Dendritic cell treated with granulocyte-macrophage colony-stimulating factor and Interleukin-4, amounts not matched to agents 40 ng/mL and 50 ng/mL, for 4 days (primary cell): Measurements from ENCODE around the gene RNASEH2A.
"Not testable (repeated sequence)": the region's sequence is repeated elsewhere in the genome, so short reads cannot be mapped to it uniquely, and the experiment has no call there.

Experiments
- H3K27ac Mint-ChIP-seq: one replicate; pipeline ENCODE4 v1.8.0; 2022; ENCODE audit warnings: mild to moderate bottlenecking, mixed read lengths
- H3K27me3 Mint-ChIP-seq: one replicate; pipeline ENCODE4 v1.8.0; 2022; ENCODE audit warnings: mild to moderate bottlenecking, mixed read lengths
- H3K36me3 Mint-ChIP-seq: one replicate; pipeline ENCODE4 v1.8.0; 2022; ENCODE audit warnings: low read depth, mixed read lengths
- H3K4me1 Mint-ChIP-seq: one replicate; pipeline ENCODE4 v1.8.0; 2022; ENCODE audit warnings: low read depth, mixed read lengths
- H3K4me3 Mint-ChIP-seq: one replicate; pipeline ENCODE4 v1.8.0; 2022; ENCODE audit warnings: mild to moderate bottlenecking, moderate library complexity, mixed read lengths
- H3K9me3 Mint-ChIP-seq: one replicate; pipeline ENCODE4 v1.8.0; 2022; ENCODE audit warnings: mixed read lengths
- intact Hi-C: fragments of 100-400 bp; cut with micrococcal nuclease; formaldehyde crosslinking; loops from one replicate; pipeline ENCODE4 v1.15.0; 2022

RNASEH2A gene

GRCh38 chr19:12838182-12838885 is 31.9 kb downstream of the RNASEH2A start, which contains the start of gene MAST1:
Gene MAST1, plus strand, starts transcription at chr19:12838515. Its CDS starts 58 bp downstream, at chr19:12838573.
- peaks cover 86% of the 10 kb centered on the region for H3K27me3 Mint-ChIP-seq
- no peaks in the 10 kb centered on the region for H3K36me3 Mint-ChIP-seq
- H3K4me3 Mint-ChIP-seq: peak within 1 kb of the TSS; percentile 60
- peaks cover 43% of the 10 kb centered on the region for H3K4me1 Mint-ChIP-seq
- H3K9me3 Mint-ChIP-seq: no peaks in the 10 kb centered on the region
- no peak within 1 kb of the TSS for H3K27ac Mint-ChIP-seq
- intact Hi-C loops: no loop called here

GRCh38 chr19:12838886-12839756 is 32.7 kb downstream of the RNASEH2A start:
- peaks cover 90% of the 10 kb centered on the region for H3K27me3 Mint-ChIP-seq
- intact Hi-C loops: no loop called here
- no peak overlapping the region for H3K27ac Mint-ChIP-seq
- peak overlapping the region; percentile 14 for H3K4me3 Mint-ChIP-seq
- H3K4me1 Mint-ChIP-seq: peaks cover 43% of the 10 kb centered on the region
- H3K36me3 Mint-ChIP-seq: no peaks in the 10 kb centered on the region
- H3K9me3 Mint-ChIP-seq: no peaks in the 10 kb centered on the region

- Mint-ChIP-seq H3K36me3 (no peaks in the 10 kb centered on the region), H3K4me3 (peak overlapping the region; percentile 41), H3K4me1 (peaks cover 38% of the 10 kb centered on the region), H3K9me3 (no peaks in the 10 kb centered on the region), H3K27ac (no peak overlapping the region), H3K27me3 (peaks cover 82% of the 10 kb centered on the region)
- intact Hi-C loops: no loop called here
Observed at GRCh38 chr19:12840091-12841079, 34.0 kb downstream of the RNASEH2A start.

DNA sequence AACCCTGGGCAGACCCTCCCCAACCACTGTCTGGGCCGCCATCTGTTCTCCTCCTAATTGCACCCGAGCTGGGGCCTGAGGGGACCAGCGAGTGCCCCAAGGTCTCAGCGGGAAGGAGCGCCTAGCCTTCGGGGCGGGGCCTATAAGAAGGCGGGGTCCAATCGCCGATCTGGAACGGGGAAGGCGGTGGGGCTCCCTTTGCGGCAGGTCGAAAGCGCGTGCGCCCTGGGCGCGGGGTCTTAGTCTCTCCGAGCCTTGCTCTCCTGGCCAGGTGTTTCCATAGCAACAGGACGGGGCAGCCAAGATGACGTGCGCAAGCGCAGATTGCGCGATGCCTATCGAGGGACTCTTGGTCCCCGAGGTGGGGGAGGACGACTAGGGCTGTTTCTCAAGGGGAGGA is 34.7 kb downstream of the RNASEH2A start:
- no peak overlapping the region for H3K27ac Mint-ChIP-seq
- peaks cover 38% of the 10 kb centered on the region for H3K4me1 Mint-ChIP-seq
- H3K9me3 Mint-ChIP-seq: no peaks in the 10 kb centered on the region
- H3K4me3 Mint-ChIP-seq: peak overlapping the region; percentile 41
- H3K36me3 Mint-ChIP-seq: no peaks in the 10 kb centered on the region
- H3K27me3 Mint-ChIP-seq: peaks cover 75% of the 10 kb centered on the region
- intact Hi-C loops: no loop called here

DNA sequence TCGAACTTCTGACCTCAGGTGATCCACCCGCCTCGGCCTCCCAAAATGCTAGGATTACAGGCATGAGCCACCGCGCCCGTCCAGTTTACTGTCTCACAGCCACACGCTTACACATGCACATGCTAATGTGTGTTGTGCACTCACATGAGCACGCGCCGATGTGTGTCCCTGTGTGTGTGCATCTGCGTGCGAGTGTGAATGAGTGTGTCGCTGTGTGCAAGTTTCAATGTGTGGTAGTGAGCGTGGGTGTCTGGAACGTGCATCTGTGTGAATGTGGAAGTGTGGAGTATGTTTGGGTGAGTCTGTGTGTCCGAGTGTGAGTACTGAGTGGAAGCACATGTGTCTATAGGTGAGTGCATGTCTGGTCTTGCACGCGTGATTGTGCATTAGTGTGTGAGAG is 36.1 kb downstream of the RNASEH2A start:
- H3K36me3 Mint-ChIP-seq: no peaks in the 10 kb centered on the region
- no peak overlapping the region for H3K4me3 Mint-ChIP-seq
- peaks cover 76% of the 10 kb centered on the region for H3K27me3 Mint-ChIP-seq
- peaks cover 35% of the 10 kb centered on the region for H3K4me1 Mint-ChIP-seq
- intact Hi-C loops: no loop called here
- no peak overlapping the region for H3K27ac Mint-ChIP-seq
- H3K9me3 Mint-ChIP-seq: no peaks in the 10 kb centered on the region

DNA sequence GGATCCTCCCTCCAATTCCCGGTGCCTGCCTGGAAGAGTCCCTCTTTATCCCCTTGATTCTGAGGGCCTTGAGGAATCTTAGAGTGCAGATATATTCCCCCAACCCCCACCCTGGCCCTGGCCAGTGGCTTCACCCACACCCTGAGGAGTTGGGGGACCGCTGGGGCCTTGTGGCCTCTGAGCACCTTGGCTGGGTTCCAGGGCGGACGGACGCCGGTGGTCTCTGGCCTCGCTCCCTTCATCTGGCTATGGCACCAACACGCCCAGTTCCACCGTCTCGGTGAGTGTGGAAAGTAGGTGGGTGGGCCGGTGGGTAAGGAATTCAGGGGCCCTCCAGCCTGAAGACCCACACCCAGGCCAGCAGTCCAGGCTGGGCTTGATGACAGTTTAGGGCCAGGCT is 36.9 kb downstream of the RNASEH2A start:
- H3K27me3 Mint-ChIP-seq: peaks cover 76% of the 10 kb centered on the region
- H3K4me1 Mint-ChIP-seq: peaks cover 38% of the 10 kb centered on the region
- H3K9me3 Mint-ChIP-seq: no peaks in the 10 kb centered on the region
- no peaks in the 10 kb centered on the region for H3K36me3 Mint-ChIP-seq
- no peak overlapping the region for H3K4me3 Mint-ChIP-seq
- H3K27ac Mint-ChIP-seq: no peak overlapping the region
- intact Hi-C loops: no loop called here

DNA sequence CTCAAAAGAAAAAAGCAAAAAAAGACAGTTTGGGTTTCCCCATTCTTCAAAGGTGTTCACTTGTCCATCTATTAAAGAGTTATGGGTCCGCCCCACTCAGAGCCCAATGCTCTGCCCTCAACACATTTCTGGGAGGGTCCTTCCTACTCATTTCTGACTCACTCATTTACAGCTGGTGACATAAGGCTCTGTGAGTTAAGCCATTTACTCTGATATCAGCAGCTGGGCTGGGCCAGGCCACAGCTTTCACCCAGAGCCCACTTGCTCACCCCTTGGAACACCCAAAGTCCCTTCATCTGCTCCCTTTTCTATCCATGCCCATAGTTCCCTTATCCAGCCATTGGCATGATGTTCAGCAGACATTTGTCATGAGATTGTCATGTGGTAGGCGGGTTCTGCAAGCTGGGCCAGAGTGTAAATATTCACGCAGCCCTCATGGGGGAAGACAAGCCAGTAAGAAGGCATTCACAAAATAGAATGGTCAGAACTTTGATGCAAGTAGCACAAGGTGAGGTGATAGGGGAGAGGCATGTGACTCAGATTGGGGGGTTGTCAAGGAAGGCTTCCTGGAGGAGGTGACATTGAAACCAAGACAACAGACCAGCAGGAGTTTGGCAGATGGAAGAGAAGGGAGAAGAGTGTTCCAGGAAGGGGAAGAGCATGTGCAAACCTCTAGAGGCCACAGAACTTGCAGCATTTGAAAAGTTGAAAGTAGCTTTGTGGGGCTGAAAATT is 37.8 kb downstream of the RNASEH2A start:
- no peaks in the 10 kb centered on the region for H3K9me3 Mint-ChIP-seq
- H3K27me3 Mint-ChIP-seq: peaks cover 70% of the 10 kb centered on the region
- no peak overlapping the region for H3K4me3 Mint-ChIP-seq
- intact Hi-C loops: no loop called here
- H3K27ac Mint-ChIP-seq: no peak overlapping the region
- H3K4me1 Mint-ChIP-seq: peaks cover 29% of the 10 kb centered on the region
- H3K36me3 Mint-ChIP-seq: no peaks in the 10 kb centered on the region

GRCh38 chr19:12846613-12847012 is 40.2 kb downstream of the RNASEH2A start:
- H3K27ac Mint-ChIP-seq, H3K36me3 Mint-ChIP-seq, H3K4me3 Mint-ChIP-seq, H3K9me3 Mint-ChIP-seq: not testable (repeated sequence)
- intact Hi-C loops: loop anchor here (2.0 kb wide), 1 partner anchor 80 kb away; no protein-coding TSS in a partner anchor
- peaks cover 59% of the 10 kb centered on the region for H3K27me3 Mint-ChIP-seq
- H3K4me1 Mint-ChIP-seq: peaks cover 12% of the 10 kb centered on the region

DNA sequence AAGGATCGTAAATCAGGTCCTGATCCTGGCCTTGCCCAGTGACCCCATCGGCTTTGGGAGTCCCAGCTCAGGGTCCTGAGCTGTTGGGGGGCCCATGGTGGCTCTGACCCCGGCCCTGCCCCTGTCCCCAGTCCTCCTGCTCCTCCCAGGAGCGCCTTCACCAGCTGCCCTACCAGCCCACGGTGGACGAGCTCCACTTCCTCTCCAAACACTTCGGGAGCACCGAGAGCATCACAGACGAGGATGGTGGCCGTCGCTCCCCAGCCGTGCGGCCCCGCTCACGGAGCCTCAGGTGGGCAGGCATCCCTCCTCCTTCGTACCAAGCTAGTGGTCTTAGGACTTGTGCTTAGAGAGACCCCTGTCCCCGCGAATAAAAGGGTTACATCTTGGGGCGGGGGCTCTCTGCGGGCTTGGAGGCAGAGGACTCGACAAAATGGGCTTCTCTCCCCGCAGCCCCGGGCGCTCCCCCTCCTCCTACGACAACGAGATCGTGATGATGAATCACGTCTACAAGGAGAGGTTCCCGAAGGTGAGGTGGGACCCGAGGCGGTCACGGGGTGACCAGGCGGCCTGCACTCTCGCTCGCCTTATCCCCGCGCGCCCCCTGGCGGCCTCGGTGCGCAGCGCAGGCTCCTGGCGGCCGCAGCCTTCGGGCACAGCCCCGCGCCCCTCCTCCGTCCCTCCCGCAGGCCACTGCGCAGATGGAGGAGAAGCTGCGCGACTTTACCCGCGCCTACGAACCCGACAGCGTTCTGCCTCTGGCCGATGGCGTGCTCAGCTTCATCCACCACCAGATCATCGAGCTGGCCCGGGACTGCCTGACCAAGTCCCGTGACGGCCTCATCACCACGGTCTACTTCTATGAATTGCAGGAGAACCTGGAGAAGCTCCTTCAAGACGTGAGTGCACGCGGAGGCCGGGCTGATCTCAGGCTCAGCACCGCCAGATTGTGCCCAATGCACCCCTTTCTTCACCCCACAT is 41.1 kb downstream of the RNASEH2A start:
- Mint-ChIP-seq H3K4me1 (peaks cover 10% of the 10 kb centered on the region), H3K27ac (peak overlapping the region; percentile 31)

DNA sequence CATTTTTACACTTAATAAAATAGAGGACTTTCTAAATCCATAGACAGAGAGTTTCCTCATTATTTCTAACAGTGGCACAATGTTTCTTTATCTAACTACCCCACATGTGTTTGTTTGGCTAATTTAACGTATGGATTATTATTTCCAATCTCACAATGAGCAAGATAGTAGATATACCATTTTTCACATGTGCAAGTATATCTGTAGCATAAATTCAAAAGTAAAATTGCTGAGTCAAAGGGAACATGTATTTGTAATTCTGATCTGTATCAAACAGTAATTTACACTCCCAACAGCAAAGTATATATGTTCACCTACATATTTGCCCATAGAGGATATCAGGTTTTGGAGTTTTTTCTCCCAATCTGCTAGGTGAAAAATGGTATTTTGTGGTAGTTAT is 50.3 kb downstream of the RNASEH2A start:
- no peaks in the 10 kb centered on the region for H3K9me3 Mint-ChIP-seq
- intact Hi-C loops: no loop called here
- no peaks in the 10 kb centered on the region for H3K4me1 Mint-ChIP-seq
- no peak overlapping the region for H3K4me3 Mint-ChIP-seq
- no peak overlapping the region for H3K27ac Mint-ChIP-seq
- no peaks in the 10 kb centered on the region for H3K36me3 Mint-ChIP-seq
- peaks cover 3% of the 10 kb centered on the region for H3K27me3 Mint-ChIP-seq

More for the DNA sequence above, 41.1 kb downstream of the RNASEH2A start:
- no peaks in the 10 kb centered on the region for H3K36me3 Mint-ChIP-seq
- H3K27me3 Mint-ChIP-seq: peaks cover 52% of the 10 kb centered on the region
- intact Hi-C loops: loop anchor here (2.0 kb wide), 1 partner anchor 81 kb away; no protein-coding TSS in a partner anchor
- peak overlapping the region; percentile 57 for H3K4me3 Mint-ChIP-seq
- H3K9me3 Mint-ChIP-seq: no peaks in the 10 kb centered on the region

- no peaks in the 10 kb centered on the region for H3K36me3 Mint-ChIP-seq
- no peak overlapping the region for H3K4me3 Mint-ChIP-seq
- no peak overlapping the region for H3K27ac Mint-ChIP-seq
- H3K4me1 Mint-ChIP-seq: no peaks in the 10 kb centered on the region
- intact Hi-C loops: no loop called here
- H3K9me3 Mint-ChIP-seq: no peaks in the 10 kb centered on the region
- peaks cover 5% of the 10 kb centered on the region for H3K27me3 Mint-ChIP-seq
Observed at GRCh38 chr19:12858041-12858928, 51.9 kb downstream of the RNASEH2A start.
